Uterus (tissue), 4 donors: ENCODE data around the gene LRCH4. TPM values are rescaled to one million over a fixed set of nuclear protein-coding genes. Genes with fewer than 3 reads are reported as not detected.

Source experiments
- DNase-seq, 2 donors: peaks; one replicate each; pipeline ENCODE4 v3.0.0-alpha.2; 2019 to 2020
- H3K27ac ChIP-seq, 2 donors: fragments of 200-600 bp; sonication (generic); 1 replicate in 1 of 2; 2 replicates in 1 of 2; pipeline ENCODE4 v1.5.1; 2016 to 2018
- H3K27me3 ChIP-seq, 2 donors: fragments of 200-600 bp; sonication (generic); one replicate each; pipeline ENCODE4 v1.5.1; 2018 to 2019; ENCODE audit warnings: control low read depth in 1 of 2
- H3K36me3 ChIP-seq, 2 donors: fragments of 200-600 bp; sonication (generic); one replicate each; pipeline ENCODE4 v1.5.1; 2019; ENCODE audit warnings: control low read depth in 1 of 2
- H3K4me1 ChIP-seq, 2 donors: fragments of 200-600 bp; sonication (generic); one replicate each; pipeline ENCODE4 v1.5.1; 2018 to 2019; ENCODE audit warnings: control low read depth in 1 of 2
- H3K4me3 ChIP-seq, 2 donors: fragments of 200-600 bp; sonication (generic); 1 replicate in 1 of 2; 2 replicates in 1 of 2; pipeline ENCODE4 v1.5.1; 2018 to 2019; ENCODE audit warnings: mild to moderate bottlenecking in 1 of 2
- H3K9me3 ChIP-seq, 2 donors: fragments of 200-600 bp; sonication (generic); one replicate each; pipeline ENCODE4 v1.5.1; 2019; ENCODE audit warnings: control low read depth in 1 of 2
- CTCF ChIP-seq, 4 experiments: fragments of 200-600 bp in 2 of 4; fragments of 450-650 bp in 2 of 4; sonication (generic) in 2 of 4; IDR thresholded peaks; one replicate each; pipeline ENCODE4 v1.5.1; 2016 to 2019; ENCODE audit warnings: antibody characterized with exemption in 4 of 4, mild to moderate bottlenecking in 2 of 4, moderate library complexity in 1 of 4
- POLR2A ChIP-seq, 2 donors: fragments of 450-650 bp; IDR thresholded peaks; one replicate each; pipeline ENCODE4 v1.6.1; 2016; ENCODE audit warnings: antibody characterized with exemption in 2 of 2, mild to moderate bottlenecking in 1 of 2, moderate library complexity in 1 of 2
- intact Hi-C: fragments of 100-400 bp; cut with DNase I; formaldehyde crosslinking; loops from one replicate; pipeline ENCODE4 v1.15.1; 2023; ENCODE audit warnings: low total_unique reads
- total RNA-seq, 4 donors: library from RNA; depleted of rRNA in 3 of 4; stranded (reverse); fragments of >200 nt in 3 of 4; gene quantifications; one replicate each; pipeline versions ENCODE4 v1.1.0 to v1.2.4, GENCODE V29; 2014 to 2023
- donor health status: DM: yes; HTN: yes; CAD: no.

Gene LRCH4
- total RNA-seq, 4 donors from 2014 or later = 11.5 to 179 (median 56.8) TPM

DNA sequence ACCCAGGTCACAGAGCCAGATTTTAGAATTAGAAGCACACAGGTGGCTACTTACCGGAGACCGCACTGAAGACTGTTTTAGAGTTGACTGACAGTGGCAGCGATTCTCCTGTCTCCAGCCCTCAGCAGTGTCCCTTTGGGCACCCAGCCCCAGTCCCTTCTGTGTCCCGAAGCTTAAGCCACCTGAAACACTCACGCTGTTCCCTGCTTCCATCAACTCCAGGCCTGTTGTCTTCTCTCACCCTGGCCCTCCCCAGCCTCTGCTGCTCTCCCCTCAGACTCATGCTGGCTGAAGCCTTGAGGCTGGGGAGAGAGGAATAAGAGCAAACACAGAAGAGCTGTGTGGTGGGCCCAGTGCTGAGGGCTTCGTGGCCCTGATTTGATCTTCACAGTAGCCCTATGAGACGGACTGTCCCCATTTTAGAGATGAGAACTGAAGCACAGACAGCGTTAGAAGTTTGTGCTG, 22.8 kb downstream of the LRCH4 start:
- intact Hi-C loops = loop anchor here (10.0 kb wide), 1 partner anchor 122 kb away; no protein-coding TSS in a partner anchor
- no peak for TF ChIP-seq CTCF (IDR thresholded peaks at IDR 0.05)

GRCh38 chr7:100562195-100563099, 23.5 kb downstream of the LRCH4 start:
- Histone ChIP-seq H3K4me1 (no peaks in the 10 kb centered on the region), H3K9me3 (no peaks in the 10 kb centered on the region), H3K27me3 (no peaks in the 10 kb centered on the region), H3K36me3 (no peaks in the 10 kb centered on the region), H3K27ac (no peak overlapping the region), H3K4me3 (no peak overlapping the region)
- DNase-seq = peak in 1 of 2 donors; percentile 31
- TF ChIP-seq POLR2A (IDR thresholded peaks at IDR 0.05) = no peak
- intact Hi-C loops = loop anchor here (10.0 kb wide), 1 partner anchor 122 kb away; no protein-coding TSS in a partner anchor

More for the DNA sequence above, 22.8 kb downstream of the LRCH4 start:
- H3K4me3 ChIP-seq = no peak overlapping the region
- no peaks in the 10 kb centered on the region for H3K4me1 ChIP-seq
- no peaks in the 10 kb centered on the region for H3K9me3 ChIP-seq
- H3K27ac ChIP-seq = no peak overlapping the region
- H3K36me3 ChIP-seq = no peaks in the 10 kb centered on the region
- DNase-seq = no peak
- H3K27me3 ChIP-seq = no peaks in the 10 kb centered on the region

DNA sequence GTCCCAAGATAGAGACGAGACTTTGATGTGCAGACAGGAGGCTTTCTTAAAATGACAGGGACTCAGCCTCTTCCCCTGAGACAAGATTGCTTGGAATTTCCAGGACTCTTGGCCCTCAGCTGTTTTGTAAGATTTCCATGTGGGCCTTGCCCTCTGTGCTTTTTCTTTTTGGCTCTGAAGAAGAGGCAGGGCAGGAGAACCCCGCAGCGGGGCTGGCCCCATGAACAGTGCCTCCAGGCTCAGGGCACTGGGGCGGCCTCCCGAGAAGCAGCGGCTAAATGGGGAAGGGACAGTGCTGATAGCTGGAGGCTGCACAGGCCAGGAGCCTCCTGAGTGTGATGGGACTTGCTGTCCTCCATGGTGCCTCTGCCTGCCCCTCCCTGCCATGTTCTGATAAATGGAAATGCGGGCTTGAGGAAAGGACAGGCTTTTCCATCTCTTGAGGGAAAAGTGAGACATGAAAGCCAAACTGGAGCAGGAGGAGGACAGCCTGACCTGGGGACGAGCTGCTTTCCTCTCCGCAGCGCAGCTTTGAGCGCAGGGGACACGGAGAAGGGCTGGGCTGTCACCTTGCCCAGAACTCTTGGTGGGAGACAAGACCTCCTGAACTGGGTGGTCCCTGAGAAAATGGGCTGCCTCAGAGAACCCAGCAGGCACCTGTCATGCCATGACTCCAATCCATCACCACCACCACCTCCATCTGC, 24.3 kb downstream of the LRCH4 start:
- intact Hi-C loops = loop anchor here (10.0 kb wide), 1 partner anchor 123 kb away; no protein-coding TSS in a partner anchor
- no peaks in the 10 kb centered on the region for H3K36me3 ChIP-seq
- H3K4me1 ChIP-seq = no peaks in the 10 kb centered on the region
- no peaks in the 10 kb centered on the region for H3K27me3 ChIP-seq
- no peak overlapping the region for H3K4me3 ChIP-seq
- TF ChIP-seq CTCF (IDR thresholded peaks at IDR 0.05) (no peak), POLR2A (IDR thresholded peaks at IDR 0.05) (no peak)
- no peaks in the 10 kb centered on the region for H3K9me3 ChIP-seq
- no peak for DNase-seq
- no peak overlapping the region for H3K27ac ChIP-seq

DNA sequence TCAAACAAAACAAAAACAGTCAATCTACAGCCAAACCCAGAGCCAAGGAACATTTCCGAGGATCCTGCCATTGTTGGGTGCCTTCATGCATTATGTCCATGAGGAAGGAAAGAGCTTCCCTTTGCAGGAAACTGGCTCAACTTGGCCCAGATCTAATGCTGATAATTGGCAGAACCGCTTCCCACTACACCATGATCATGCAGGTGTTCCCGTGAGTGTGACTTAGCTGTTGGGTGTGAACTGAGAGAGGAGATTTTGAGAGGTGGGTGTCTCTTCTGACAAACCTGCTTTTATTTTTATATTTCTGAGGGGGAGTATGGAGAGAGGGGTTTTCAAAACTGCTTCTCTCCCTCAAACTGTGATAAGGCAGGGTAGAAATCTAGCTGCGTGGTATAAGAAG, 26.8 kb downstream of the LRCH4 start:
- no peak for DNase-seq
- TF ChIP-seq CTCF (IDR thresholded peaks at IDR 0.05) (no peak), POLR2A (IDR thresholded peaks at IDR 0.05) (no peak)
- no peaks in the 10 kb centered on the region for H3K27me3 ChIP-seq
- H3K9me3 ChIP-seq = no peaks in the 10 kb centered on the region
- no peaks in the 10 kb centered on the region for H3K4me1 ChIP-seq
- no peaks in the 10 kb centered on the region for H3K36me3 ChIP-seq
- H3K4me3 ChIP-seq = no peak overlapping the region
- H3K27ac ChIP-seq = no peak overlapping the region
- intact Hi-C loops = loop anchor here (5.0 kb wide), 1 partner anchor 87 kb away; no protein-coding TSS in a partner anchor

DNA sequence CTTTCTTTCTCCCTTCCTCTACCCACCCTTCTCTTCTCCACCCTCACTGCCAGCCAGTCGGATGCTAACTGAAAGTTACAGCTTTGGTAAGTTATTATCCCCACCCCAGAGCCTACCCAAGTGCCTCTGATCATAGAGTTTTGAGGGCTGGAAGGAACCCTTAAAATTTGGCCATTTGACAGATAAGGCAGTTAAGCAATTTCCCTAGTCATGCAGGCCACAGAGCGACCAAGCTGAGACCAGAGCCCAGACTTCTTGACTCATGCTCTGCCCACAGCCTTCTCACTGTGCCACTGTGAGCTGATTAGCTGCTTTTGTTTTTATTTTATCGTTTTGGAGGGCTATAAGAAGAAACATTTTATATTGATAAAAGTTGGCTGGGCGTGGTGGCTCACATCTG, 29.4 kb downstream of the LRCH4 start:
- no peak for TF ChIP-seq CTCF (IDR thresholded peaks at IDR 0.05)
- no peak for TF ChIP-seq POLR2A (IDR thresholded peaks at IDR 0.05)
- no peak overlapping the region for H3K4me3 ChIP-seq
- intact Hi-C loops = loop anchor here (5.0 kb wide), 1 partner anchor 84 kb away; no protein-coding TSS in a partner anchor
- no peaks in the 10 kb centered on the region for H3K36me3 ChIP-seq
- no peak for DNase-seq
- H3K9me3 ChIP-seq = no peaks in the 10 kb centered on the region
- H3K4me1 ChIP-seq = no peaks in the 10 kb centered on the region
- no peak overlapping the region for H3K27ac ChIP-seq
- H3K27me3 ChIP-seq = no peaks in the 10 kb centered on the region
